Measurements from ENCODE around the gene LMBRD2.

LMBRD2 gene

GRCh38 chr5:36057386-36057785 lies 94.3 kb downstream of the LMBRD2 start:
- H3K4me1 ChIP-seq: peaks cover 64 to 87% (median 86%) of the 10 kb centered on the region in 10 experiments
- peak overlapping the region in 7 of 11 experiments; percentile 23 to 78 (median 71); a peak in 14 of 22 replicates for H3K9ac ChIP-seq
- H3K36me3 ChIP-seq: peaks cover 0 to 31% (median 15%) of the 10 kb centered on the region in 11 experiments; a peak in 10 of 22 replicates
- H3K4me2 ChIP-seq: peak overlapping the region in 10 of 11 experiments; percentile 52 to 92 (median 84); a peak in 21 of 22 replicates
- no peaks in the 10 kb centered on the region for H3K27me3 ChIP-seq
- peak overlapping the region in 1 of 10 experiments; percentile 4; a peak in 1 of 20 replicates for H3K4me3 ChIP-seq
- no peak for TF ChIP-seq Cebpa-rat (IDR thresholded peaks at IDR 0.05)
- no peaks in the 10 kb centered on the region for H4K20me1 ChIP-seq
- H3K9me3 ChIP-seq (replicated peaks in 1 of 11): peaks cover 0 to 4% (median under 1%) of the 10 kb centered on the region in 11 experiments; a peak in 13 of 22 replicates
- peak overlapping the region in 8 of 11 experiments; percentile 71 to 91 (median 86); a peak in 16 of 22 replicates for H3K27ac ChIP-seq

- no peak for TF ChIP-seq Cebpa-rat (IDR thresholded peaks at IDR 0.05)
- Histone ChIP-seq H3K27me3 (no peaks in the 10 kb centered on the region), H3K4me2 (peak overlapping the region; percentile 52 to 92 (median 84)), H3K9ac (peak overlapping the region in 7 of 11 experiments; percentile 32 to 78 (median 71); a peak in 13 of 22 replicates), H3K9me3 (replicated peaks in 1 of 11) (peaks cover 0 to 12% (median 7%) of the 10 kb centered on the region in 11 experiments; a peak in 10 of 22 replicates), H3K27ac (peak overlapping the region in 8 of 11 experiments; percentile 71 to 91 (median 86); a peak in 17 of 22 replicates), H3K36me3 (peaks cover 0 to 39% (median 25%) of the 10 kb centered on the region in 11 experiments; a peak in 16 of 22 replicates), H3K4me1 (peaks cover 64 to 96% (median 91%) of the 10 kb centered on the region in 10 experiments), H4K20me1 (no peaks in the 10 kb centered on the region), H3K4me3 (0 out of 20 replicates have a peak overlapping the region, but pooled peaks of 1 of the 10 experiments have one; percentile 15)
These were observed 95.3 kb downstream of the LMBRD2 start for GRCh38 chr5:36056422-36056821.

- Histone ChIP-seq H3K9me3 (replicated peaks in 1 of 11) (peaks cover 0 to 17% (median 11%) of the 10 kb centered on the region in 11 experiments; a peak in 10 of 22 replicates), H3K36me3 (peaks cover 0 to 43% (median 29%) of the 10 kb centered on the region in 11 experiments; a peak in 16 of 22 replicates), H3K4me3 (0 out of 20 replicates have a peak overlapping the region, but pooled peaks of 1 of the 10 experiments have one; percentile 15), H3K4me1 (peaks cover 64 to 100% (median 91%) of the 10 kb centered on the region in 10 experiments), H3K27me3 (no peaks in the 10 kb centered on the region), H3K27ac (peak overlapping the region in 8 of 11 experiments; percentile 71 to 91 (median 86); a peak in 17 of 22 replicates), H4K20me1 (no peaks in the 10 kb centered on the region), H3K9ac (peak overlapping the region in 7 of 11 experiments; percentile 32 to 78 (median 71); a peak in 13 of 22 replicates), H3K4me2 (peak overlapping the region; percentile 52 to 92 (median 84))
- no peak for TF ChIP-seq Cebpa-rat (IDR thresholded peaks at IDR 0.05)
These were observed 95.7 kb downstream of the LMBRD2 start for GRCh38 chr5:36055984-36056383.

GRCh38 chr5:36054647-36055046 lies 97.0 kb downstream of the LMBRD2 start:
- peak in 8 of 11 experiments; percentile 75 to 97 (median 93); a peak in 16 of 22 replicates for TF ChIP-seq Cebpa-rat (IDR thresholded peaks at IDR 0.05)
- Histone ChIP-seq H3K27ac (peak overlapping the region in 9 of 11 experiments; percentile 30 to 91 (median 86); a peak in 17 of 22 replicates), H3K9ac (peak overlapping the region in 9 of 11 experiments; percentile 39 to 78 (median 71); a peak in 17 of 22 replicates)

GRCh38 chr5:36052538-36052937 lies 99.1 kb downstream of the LMBRD2 start:
- H3K27me3 ChIP-seq: no peaks in the 10 kb centered on the region
- H3K9me3 ChIP-seq (replicated peaks in 1 of 11): peaks cover 0 to 50% (median 44%) of the 10 kb centered on the region in 11 experiments; a peak in 16 of 22 replicates
- no peaks in the 10 kb centered on the region for H4K20me1 ChIP-seq
- peak overlapping the region in 5 of 11 experiments; percentile 10 to 78 (median 62); a peak in 4 of 22 replicates for H3K9ac ChIP-seq
- H3K4me3 ChIP-seq: no peak overlapping the region; a peak in 1 of 20 replicates
- H3K27ac ChIP-seq: peak overlapping the region in 8 of 11 experiments; percentile 26 to 91 (median 86); a peak in 16 of 22 replicates
- no peak for TF ChIP-seq Cebpa-rat (IDR thresholded peaks at IDR 0.05)
- H3K4me1 ChIP-seq: peaks cover 36 to 78% (median 65%) of the 10 kb centered on the region in 10 experiments
- peaks cover 3 to 78% (median 64%) of the 10 kb centered on the region in 11 experiments; a peak in 19 of 22 replicates for H3K36me3 ChIP-seq
- H3K4me2 ChIP-seq: peak overlapping the region in 9 of 11 experiments; percentile 71 to 92 (median 85); a peak in 17 of 22 replicates

More at GRCh38 chr5:36054647-36055046, 97.0 kb downstream of the LMBRD2 start:
- peaks cover 0 to 57% (median 42%) of the 10 kb centered on the region in 11 experiments; a peak in 18 of 22 replicates for H3K36me3 ChIP-seq
- H3K4me2 ChIP-seq: peak overlapping the region; percentile 63 to 92 (median 84)
- no peaks in the 10 kb centered on the region for H4K20me1 ChIP-seq
- no peaks in the 10 kb centered on the region for H3K27me3 ChIP-seq
- H3K9me3 ChIP-seq (replicated peaks in 1 of 11): peaks cover 0 to 29% (median 23%) of the 10 kb centered on the region in 11 experiments; a peak in 12 of 22 replicates
- peaks cover 56 to 88% (median 78%) of the 10 kb centered on the region in 10 experiments for H3K4me1 ChIP-seq
- H3K4me3 ChIP-seq: peak overlapping the region in 8 of 10 experiments; percentile 8 to 57 (median 32); a peak in 12 of 20 replicates

- no peak for TF ChIP-seq Cebpa-rat (IDR thresholded peaks at IDR 0.05)
- no peak overlapping the region for H3K9ac ChIP-seq
- no peaks in the 10 kb centered on the region for H4K20me1 ChIP-seq
- no peak overlapping the region for H3K4me2 ChIP-seq
- H3K4me1 ChIP-seq: peaks cover 11 to 53% (median 39%) of the 10 kb centered on the region in 10 experiments
- H3K27me3 ChIP-seq: no peaks in the 10 kb centered on the region
- no peak overlapping the region for H3K27ac ChIP-seq
- peaks cover 0 to 75% (median 64%) of the 10 kb centered on the region in 11 experiments; a peak in 17 of 22 replicates for H3K9me3 ChIP-seq (replicated peaks in 1 of 11)
- H3K4me3 ChIP-seq: no peak overlapping the region
- H3K36me3 ChIP-seq: peaks cover 3 to 91% (median 87%) of the 10 kb centered on the region in 11 experiments; a peak in 19 of 22 replicates
These were observed 101.7 kb downstream of the LMBRD2 start for GRCh38 chr5:36049949-36050348.

All from BLaER1 treated with 17β-estradiol and CSF1 and Interleukin-3, amounts not matched to agents 10 nM and 100 nM (cell line).